Activated T-cell treated with anti-CD3 and anti-CD28 coated beads, Interleukin-2, amount 50 U/mL, for 48 hours (primary cell): ENCODE measurements around the gene CST11.
A peak's percentile ranks its signal among the peaks of the same experiment; 100 is the strongest.

Source experiments
- DNase-seq, 2 experiments: peaks; one replicate each; pipeline ENCODE4 v3.0.0-alpha.2; 2020

CST11 gene

GRCh38 chr20:23453549-23454543, 1.2 kb upstream of the CST11 start:
- no peak for DNase-seq

DNA sequence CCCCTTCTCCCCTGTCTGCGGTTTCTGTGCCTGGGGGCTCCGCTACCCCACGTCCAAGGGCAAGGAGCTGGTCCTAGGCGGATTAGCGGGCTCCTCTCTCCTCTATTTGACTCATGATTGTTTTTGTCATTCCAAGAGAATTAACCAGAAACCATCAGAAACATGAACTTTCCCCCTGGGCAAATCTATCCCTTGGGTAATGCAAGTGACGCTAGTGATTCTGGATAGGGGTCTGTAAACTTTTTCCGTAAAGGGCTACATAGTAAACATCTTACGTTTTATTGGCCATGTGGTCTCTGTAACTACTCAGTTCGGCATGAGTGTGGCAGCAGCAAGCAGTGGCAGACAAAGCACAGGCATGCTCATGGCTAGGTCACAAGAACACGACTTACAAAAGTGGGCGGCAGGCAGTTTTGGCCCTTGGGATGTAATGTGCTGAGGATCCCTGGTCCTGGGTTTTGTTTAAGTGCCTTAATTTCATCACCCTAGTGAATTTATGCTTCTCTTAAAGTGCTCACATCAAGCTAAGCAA, 654 bp downstream of the CST11 start:
- no peak for DNase-seq

GRCh38 chr20:23450877-23451276, 1.8 kb downstream of the CST11 start:
- DNase-seq, result no peak

DNA sequence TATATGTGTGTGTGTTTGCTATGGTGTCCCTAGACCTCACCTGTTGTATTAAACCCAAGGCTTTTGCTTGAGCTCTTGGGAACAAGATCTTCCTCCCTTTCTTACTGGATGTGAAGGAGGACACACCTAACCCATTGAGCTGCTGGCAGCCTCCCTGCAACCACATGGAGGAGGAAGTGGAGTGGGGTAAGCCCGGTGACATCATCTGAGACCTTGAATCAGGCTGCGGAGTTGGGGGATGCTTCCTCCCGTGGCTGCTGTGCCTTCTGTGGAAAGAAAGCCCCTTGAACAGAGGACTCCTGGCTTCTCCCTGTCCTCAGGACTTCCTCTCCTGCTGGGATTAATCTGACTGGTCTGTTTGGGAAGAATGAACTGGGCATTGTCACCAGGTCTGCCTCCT, 3.3 kb downstream of the CST11 start:
- DNase-seq, result no peak

DNA sequence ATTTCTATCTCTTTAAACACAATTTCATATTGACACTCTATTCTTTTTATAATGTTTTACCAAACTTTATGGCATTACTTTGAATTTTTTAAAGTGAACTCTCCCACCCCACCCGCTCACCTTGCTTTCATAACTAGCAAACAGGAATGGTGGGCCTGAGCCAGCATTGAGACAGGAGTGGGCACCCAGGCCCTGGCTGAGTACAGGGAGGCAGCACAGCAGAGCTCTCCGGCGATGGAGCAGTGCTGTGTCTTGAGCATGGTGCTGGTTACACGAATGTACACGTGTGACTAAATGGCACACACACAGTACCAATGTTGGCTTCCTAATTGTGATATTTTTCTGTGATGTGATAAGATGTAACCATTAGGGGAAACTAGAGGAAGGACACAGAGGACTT, 4.5 kb downstream of the CST11 start:
- no peak for DNase-seq

GRCh38 chr20:23446505-23446904, 6.2 kb downstream of the CST11 start:
- peak; percentile 60 to 69 for DNase-seq

DNA sequence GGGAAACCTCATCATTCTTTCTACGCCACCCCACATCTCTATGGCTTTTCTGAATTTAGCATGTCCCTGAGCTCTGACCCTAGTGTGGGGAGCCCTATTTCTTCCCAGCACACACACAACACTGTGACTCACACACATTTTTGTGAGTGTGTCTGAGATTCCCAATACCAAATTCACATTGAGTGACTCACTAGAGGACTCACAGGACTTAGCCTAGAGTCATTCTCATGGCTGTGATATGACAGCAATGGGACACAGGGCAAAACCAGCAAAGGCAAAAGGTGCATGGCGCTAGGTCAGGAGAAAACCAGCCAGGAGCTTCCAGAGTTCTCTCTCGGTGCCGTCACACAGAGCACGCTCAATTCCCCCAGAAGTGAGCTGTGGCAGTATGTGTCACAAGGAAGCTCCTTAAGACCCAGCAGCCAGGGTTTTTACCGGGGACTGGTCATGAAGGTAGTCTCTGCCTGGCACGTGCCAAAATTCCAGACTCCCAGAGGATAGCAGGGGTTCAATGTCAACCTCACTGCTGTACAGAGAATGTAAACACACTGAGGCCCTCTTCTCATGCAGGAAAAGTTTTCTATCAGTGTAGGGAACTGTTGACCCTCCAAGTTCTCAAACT, 7.0 kb downstream of the CST11 start:
- no peak for DNase-seq

DNA sequence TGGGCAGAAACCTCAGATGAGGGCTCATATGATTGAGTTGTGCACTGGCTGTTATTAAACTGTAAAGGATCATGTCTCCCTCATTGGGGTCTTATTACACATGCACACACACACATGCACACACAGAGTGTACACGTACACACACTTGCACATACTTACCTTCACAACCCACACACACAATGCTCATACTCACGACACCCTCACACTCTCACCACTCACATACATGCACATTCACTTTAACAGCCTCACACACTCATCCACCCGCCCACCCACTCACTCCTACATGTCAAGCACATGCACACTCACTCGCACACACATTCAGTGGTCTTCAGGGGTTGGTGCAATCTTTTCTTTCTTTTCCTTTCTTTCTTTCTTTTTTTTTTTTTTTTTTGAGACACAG, 7.8 kb downstream of the CST11 start:
- no peak for DNase-seq

GRCh38 chr20:23442436-23442835, 10.2 kb downstream of the CST11 start:
- DNase-seq, result no peak

GRCh38 chr20:23441850-23442313, 10.8 kb downstream of the CST11 start:
- DNase-seq, result peak; percentile 74 to 76

DNA sequence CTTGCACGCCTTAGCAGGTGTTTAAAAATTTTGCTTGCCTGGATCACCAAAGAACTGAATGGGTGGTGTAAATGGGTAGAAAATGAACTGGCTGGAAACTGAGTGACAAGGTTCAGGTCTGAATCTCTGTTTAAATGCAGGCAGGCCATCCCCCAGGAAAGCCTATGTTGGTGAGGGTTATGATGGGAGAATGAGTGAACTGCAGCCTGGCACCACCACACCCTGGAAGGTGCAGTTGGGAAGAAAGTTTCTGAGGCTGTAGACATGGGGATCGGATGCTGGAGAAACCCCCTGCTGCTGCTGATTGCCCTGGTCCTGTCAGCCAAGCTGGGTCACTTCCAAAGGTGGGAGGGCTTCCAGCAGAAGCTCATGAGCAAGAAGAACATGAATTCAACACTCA, 12.7 kb downstream of the CST11 start:
- no peak for DNase-seq

GRCh38 chr20:23438661-23439060, 14.0 kb downstream of the CST11 start:
- DNase-seq, result no peak

DNA sequence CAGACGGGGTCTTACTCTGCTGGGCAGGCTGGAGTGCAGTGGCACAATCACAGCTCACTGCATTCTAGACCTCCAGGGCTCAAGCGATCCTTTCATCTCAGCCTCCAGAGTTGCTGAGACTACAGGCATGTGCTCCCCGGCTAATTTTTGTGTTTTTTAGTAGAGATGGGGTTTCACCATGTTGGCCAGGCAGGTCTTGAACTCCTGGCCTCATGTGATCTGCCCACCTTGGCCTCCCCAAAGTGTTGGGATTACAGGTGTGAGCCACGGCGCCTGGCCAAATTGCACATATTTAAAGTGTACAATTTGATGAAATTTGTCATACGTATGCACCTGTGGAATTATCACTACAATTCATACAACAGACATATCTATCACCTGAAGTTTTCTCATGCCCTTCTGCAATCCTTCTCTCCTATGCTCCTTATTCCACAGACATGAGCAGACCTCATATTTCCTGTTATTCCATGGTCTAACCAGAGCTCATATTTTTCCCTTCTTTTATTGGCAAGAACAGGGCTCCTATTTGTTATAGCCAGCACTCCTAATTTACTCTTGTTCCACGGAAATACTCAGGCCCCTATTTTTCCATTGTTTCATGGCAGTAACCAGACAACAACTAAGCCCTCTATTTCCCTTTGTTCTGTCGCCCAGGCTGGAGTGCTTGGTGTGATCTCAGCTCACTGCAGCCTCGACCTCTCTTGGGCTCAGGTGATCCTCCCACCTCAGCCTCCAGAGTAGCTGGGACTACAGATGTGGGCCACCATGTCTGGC, 15.4 kb downstream of the CST11 start:
- no peak for DNase-seq

DNA sequence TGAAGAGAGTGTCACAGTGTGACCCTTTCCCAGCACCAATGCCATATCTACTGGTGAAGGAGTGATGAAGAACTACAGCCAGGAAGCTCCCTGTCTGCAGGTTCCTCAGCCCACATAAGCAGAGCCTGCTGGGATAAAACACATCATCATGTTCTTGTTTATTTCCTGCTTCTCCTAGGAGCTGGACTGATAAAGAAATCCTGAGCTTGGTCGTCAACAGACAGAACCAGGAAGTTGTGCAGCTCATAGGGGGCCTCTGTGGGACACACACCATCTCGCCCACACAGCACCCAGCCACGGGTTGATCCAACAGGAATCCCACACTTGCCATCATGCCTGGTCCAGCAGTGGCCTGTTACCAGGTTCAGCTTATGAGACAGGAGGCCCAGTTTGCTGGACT, 16.0 kb downstream of the CST11 start:
- DNase-seq, result no peak

- DNase-seq, result no peak
These were observed 16.8 kb downstream of the CST11 start for GRCh38 chr20:23435626-23436539.

DNA sequence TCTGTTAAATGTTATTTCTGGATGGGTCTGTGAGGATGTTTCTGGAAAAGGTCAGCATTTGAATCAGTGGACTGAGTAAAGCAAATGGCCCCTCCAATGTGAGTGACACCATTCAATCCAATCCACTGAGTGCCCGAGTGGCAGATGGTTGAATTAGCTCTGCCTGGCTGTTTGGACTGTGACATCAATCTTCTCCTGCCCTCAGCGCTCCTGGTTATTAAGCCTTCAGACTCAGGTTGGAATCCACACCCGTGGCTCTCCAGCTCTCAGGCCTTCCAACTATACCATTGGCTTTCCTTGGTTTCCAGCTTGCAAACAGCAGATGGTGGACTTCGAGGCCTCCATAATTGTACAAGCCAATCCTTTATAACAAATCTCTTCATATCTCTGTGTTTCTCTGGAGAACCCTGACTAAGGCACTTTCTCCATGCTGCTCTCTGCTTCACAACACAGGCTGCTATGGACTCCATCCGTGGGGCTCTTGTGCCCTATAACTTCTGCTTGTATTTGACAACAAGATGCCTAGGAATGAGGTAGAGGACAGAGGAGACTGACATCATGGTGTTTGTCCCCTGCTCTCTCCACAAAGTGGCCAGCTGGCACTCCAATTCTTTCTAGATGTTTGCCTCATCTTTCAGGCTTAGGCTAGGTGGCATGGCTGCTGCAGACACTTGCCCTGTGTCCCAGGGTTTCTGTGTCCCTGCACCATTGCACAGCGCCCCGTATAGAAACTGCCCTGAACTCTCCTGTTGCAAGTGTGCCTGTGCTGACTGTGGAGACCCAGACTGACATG, 18.0 kb downstream of the CST11 start:
- no peak for DNase-seq

- DNase-seq, result no peak
These were observed 19.0 kb downstream of the CST11 start for GRCh38 chr20:23433628-23434027.

GRCh38 chr20:23425129-23425528, 27.5 kb downstream of the CST11 start:
- DNase-seq, result no peak

DNA sequence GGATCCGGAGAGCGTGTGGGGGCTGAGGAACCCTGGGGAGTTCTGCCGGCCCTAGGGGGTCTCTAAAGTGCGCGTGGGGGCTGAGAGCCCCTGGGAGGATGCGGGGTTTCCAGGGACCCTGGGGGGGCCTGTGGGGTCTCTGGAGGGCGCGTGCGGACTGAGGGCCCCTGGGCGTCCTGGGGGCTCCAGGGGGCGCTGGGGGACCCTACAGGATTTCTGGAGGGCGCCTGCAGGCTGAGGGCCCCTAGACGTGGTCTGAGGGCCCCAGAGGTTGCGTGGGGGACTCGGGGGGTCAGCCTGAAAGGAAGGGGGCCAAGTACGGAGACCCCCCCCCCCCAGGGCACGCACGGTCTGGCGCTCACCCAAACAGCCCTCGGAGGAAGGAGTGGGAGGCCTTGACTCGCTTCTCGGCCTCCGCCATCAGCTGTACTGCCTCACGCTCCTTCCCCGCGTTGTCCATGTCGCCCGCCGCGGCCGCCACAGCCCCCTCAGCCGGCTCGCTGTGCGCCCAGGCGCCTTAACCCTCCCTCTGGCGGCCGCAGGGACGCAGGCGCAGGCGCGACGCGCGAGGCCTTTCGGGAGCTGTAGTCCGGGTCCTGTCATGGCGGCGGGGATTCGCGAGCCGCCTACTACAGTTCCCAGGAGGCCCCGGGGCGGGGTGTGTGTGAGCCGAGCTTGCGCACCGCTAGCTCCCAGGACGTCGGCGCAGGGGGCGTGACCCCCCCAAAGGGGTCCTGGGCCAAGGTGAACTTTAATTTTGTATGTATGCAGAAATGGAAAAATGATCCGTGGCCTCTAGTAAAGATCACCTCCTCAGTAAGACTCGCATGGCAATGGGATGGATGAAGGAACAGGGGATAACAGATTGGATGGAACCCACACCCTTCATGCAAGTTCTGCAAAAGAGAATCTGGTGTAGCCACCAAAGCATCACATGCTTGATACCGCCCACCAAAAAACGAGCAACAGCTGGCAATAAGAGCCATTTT, 31.4 kb downstream of the CST11 start, which contains the start of gene NAPB:
Gene NAPB, minus strand, starts transcription at position 546 of the 989 bp plus-strand sequence. Its CDS starts 86 bp downstream, at position 460.
- peak; percentile 93 to 94 for DNase-seq
